K562 (cell line): Measurements from ENCODE around the gene RIOK3. TPM values are rescaled to one million over a fixed set of nuclear protein-coding genes. Genes with fewer than 3 reads are reported as not detected.
A peak's percentile ranks its signal among the peaks of the same experiment; 100 is the strongest.

Source experiments
- ARHGAP35 ChIP-seq: fragments of 450-650 bp; IDR thresholded peaks from 2 replicates; pipeline ENCODE4 v1.6.1; 2018; ENCODE audit not compliant: partially characterized antibody
- BRF1 ChIP-seq: IDR thresholded peaks from 3 replicates; pipeline ENCODE4 v1.6.1; 2011; ENCODE audit warnings: borderline replicate concordance, mild to moderate bottlenecking; ENCODE audit not compliant: insufficient read length; ENCODE audit errors: extremely low read depth
- IFI16 ChIP-seq: fragments of 250-450 bp; sonication (Bioruptor Pico); IDR thresholded peaks from 2 replicates; pipeline ENCODE4 v2.1.2; 2022; ENCODE audit warnings: mild to moderate bottlenecking, inconsistent platforms
- KHSRP ChIP-seq: fragments of 450-650 bp; IDR thresholded peaks from 2 replicates; pipeline ENCODE4 v1.6.1; 2017
- L3MBTL2 ChIP-seq: fragments of 450-650 bp; IDR thresholded peaks from 2 replicates; pipeline ENCODE4 v1.6.1; 2016; ENCODE audit warnings: mild to moderate bottlenecking, moderate library complexity
- TCF3 ChIP-seq: sonication (generic); formaldehyde crosslinking; IDR thresholded peaks from 2 replicates; pipeline ENCODE4 v1.4.0; 2020; ENCODE audit warnings: mild to moderate bottlenecking, missing genetic modification reagents
- TSC22D4 ChIP-seq: fragments of 450-650 bp; IDR thresholded peaks from 2 replicates; pipeline ENCODE4 v1.6.1; 2016; ENCODE audit warnings: missing genetic modification characterization, missing biosample characterization, control low read depth
- ZKSCAN1 ChIP-seq: fragments of 150-350 bp; IDR thresholded peaks from 2 replicates; pipeline ENCODE4 v1.6.1; 2016; ENCODE audit warnings: low read depth, low read length
- ZNF12 ChIP-seq: sonication (generic); formaldehyde crosslinking; IDR thresholded peaks from 2 replicates; pipeline ENCODE4 v1.4.0; 2020; ENCODE audit warnings: mild to moderate bottlenecking, missing genetic modification reagents
- ZNF23 ChIP-seq: fragments of 250-450 bp; sonication (Bioruptor Pico); IDR thresholded peaks from 2 replicates; pipeline ENCODE4 v1.4.0; 2020; ENCODE audit warnings: mild to moderate bottlenecking
- ZNF311 ChIP-seq: fragments of 250-450 bp; sonication (Bioruptor Pico); IDR thresholded peaks from 2 replicates; pipeline ENCODE4 v1.4.0; 2020; ENCODE audit warnings: mild to moderate bottlenecking, moderate library complexity
- polyA plus RNA-seq, 8 experiments: library from polyadenylated mRNA; depleted of rRNA in 4 of 8; stranded (reverse) in 5 of 8; unstranded in 3 of 8; fragments of >200 nt; fragmentation: Nextera tagmentation in 2 of 8; fragmentation: Illumina TruSeq in 1 of 8; extraction: Ambion mirVana in 2 of 8; extraction: Trizol in 1 of 8; gene quantifications; 2 replicates each; pipeline versions ENCODE4 v1.2.1 to v1.2.3, GENCODE V29; 2011 to 2014; ENCODE audit warnings: inconsistent platforms in 1 of 8, missing spikeins in 1 of 8
- total RNA-seq, 7 experiments: library from RNA; depleted of rRNA in 6 of 7; stranded (reverse); fragments of >200 nt in 6 of 7; fragmentation: Illumina TruSeq in 2 of 7; extraction: Trizol in 2 of 7; gene quantifications; 2 replicates each; pipeline versions ENCODE4 v1.2.1 to v1.2.3, GENCODE V29; 2011 to 2021; ENCODE audit warnings: low replicate concordance in 1 of 7
- TF ChIP-seq, protein P1 (sequence below), 2 experiments: IDR thresholded peaks; 2 replicates each; pipeline ENCODE4 v1.6.1; 2011; ENCODE audit warnings: borderline replicate concordance in 1 of 2, control low read depth in 1 of 2, low read depth in 1 of 2, low read length in 1 of 2, mild to moderate bottlenecking in 1 of 2, mixed read lengths in 1 of 2, moderate library complexity in 1 of 2; ENCODE audit not compliant: insufficient read depth in 1 of 2, insufficient read length in 1 of 2, poor library complexity in 1 of 2, severe bottlenecking in 1 of 2; ENCODE audit errors: extremely low read depth in 1 of 2
- TF ChIP-seq, protein P2 (sequence below), 3 experiments: fragments of 200-800 bp in 1 of 3; fragments of 250-450 bp in 1 of 3; fragments of 450-650 bp in 1 of 3; sonication (Bioruptor Pico) in 1 of 3; sonication (Bioruptor generic) in 1 of 3; formaldehyde crosslinking in 1 of 3; IDR thresholded peaks; 2 replicates each; pipeline versions ENCODE4 v1.6.1 to v1.8.0; 2016 to 2022; ENCODE audit warnings: mild to moderate bottlenecking in 2 of 3, missing genetic modification characterization in 2 of 3, missing compliant biosample characterization in 1 of 3, moderate library complexity in 1 of 3
- TF ChIP-seq, protein P3 (sequence below), 2 experiments: fragments of 450-650 bp; conservative IDR thresholded peaks; 2 replicates each; pipeline ENCODE4 v1.6.1; 2017; ENCODE audit warnings: mild to moderate bottlenecking in 2 of 2, moderate library complexity in 2 of 2
- TF ChIP-seq, protein P4 (sequence below): sonication (generic); formaldehyde crosslinking; IDR thresholded peaks from 2 replicates; pipeline ENCODE4 v1.8.0; 2022; ENCODE audit warnings: mild to moderate bottlenecking, missing genetic modification reagents

RIOK3 gene
- total and polyA plus RNA-seq, 9 of the 15 experiments (the other 6 are each of a cell fraction or from before 2014, with no cell fraction given): 21.4 to 89.5 (median 62.9) TPM

DNA sequence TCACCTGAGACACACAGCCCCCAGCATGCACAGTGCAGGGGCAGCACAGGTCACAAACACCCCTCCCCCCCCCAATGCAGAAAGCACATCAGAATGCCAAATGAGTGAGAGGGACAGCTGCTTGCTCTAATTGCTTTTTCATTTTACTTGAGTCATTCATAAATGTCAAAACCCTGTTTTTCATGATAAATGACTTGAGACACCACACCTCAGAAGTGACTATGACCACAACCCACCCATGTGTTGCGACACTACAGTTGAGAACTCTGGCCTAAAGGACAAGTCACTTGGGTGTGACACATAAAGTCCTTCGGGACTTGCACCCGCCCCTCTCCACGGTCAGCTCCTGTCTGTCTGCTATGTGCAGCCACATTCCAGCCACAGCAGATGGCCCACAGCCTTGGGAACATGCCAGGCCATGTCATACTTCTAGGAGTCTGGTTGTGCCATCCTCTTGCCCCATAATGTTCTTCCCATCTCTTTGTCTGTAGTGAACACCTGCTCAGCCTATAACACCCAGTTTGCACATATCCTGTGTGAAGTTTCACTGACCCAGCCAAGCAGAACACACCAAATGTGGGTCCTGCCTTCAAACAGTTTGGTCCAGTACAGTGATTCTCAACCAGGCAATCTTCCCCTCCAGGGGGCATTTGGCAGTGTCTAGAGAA, 30.2 kb upstream of the RIOK3 start (continued):
- TF ChIP-seq ARHGAP35: no peak
- TF ChIP-seq, protein P1, sequence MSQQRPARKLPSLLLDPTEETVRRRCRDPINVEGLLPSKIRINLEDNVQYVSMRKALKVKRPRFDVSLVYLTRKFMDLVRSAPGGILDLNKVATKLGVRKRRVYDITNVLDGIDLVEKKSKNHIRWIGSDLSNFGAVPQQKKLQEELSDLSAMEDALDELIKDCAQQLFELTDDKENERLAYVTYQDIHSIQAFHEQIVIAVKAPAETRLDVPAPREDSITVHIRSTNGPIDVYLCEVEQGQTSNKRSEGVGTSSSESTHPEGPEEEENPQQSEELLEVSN (IDR thresholded peaks at IDR 0.05; ENCODE audit: borderline replicate concordance in 1 of 2, extremely low read depth in 1 of 2, insufficient read depth in 1 of 2, insufficient read length in 1 of 2, low read depth in 1 of 2, low read length in 1 of 2, poor library complexity in 1 of 2, severe bottlenecking in 1 of 2): peak in 1 of 2 experiments; percentile 30
- TF ChIP-seq ZNF23 (CRISPR knock-in tag): no peak
- TF ChIP-seq, protein P2, sequence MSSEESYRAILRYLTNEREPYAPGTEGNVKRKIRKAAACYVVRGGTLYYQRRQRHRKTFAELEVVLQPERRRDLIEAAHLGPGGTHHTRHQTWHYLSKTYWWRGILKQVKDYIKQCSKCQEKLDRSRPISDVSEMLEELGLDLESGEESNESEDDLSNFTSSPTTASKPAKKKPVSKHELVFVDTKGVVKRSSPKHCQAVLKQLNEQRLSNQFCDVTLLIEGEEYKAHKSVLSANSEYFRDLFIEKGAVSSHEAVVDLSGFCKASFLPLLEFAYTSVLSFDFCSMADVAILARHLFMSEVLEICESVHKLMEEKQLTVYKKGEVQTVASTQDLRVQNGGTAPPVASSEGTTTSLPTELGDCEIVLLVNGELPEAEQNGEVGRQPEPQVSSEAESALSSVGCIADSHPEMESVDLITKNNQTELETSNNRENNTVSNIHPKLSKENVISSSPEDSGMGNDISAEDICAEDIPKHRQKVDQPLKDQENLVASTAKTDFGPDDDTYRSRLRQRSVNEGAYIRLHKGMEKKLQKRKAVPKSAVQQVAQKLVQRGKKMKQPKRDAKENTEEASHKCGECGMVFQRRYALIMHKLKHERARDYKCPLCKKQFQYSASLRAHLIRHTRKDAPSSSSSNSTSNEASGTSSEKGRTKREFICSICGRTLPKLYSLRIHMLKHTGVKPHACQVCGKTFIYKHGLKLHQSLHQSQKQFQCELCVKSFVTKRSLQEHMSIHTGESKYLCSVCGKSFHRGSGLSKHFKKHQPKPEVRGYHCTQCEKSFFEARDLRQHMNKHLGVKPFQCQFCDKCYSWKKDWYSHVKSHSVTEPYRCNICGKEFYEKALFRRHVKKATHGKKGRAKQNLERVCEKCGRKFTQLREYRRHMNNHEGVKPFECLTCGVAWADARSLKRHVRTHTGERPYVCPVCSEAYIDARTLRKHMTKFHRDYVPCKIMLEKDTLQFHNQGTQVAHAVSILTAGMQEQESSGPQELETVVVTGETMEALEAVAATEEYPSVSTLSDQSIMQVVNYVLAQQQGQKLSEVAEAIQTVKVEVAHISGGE (CRISPR knock-in tag; IDR thresholded peaks at IDR 0.05): 0 out of 6 replicates have a peak, but pooled peaks of 1 of the 3 experiments have one; percentile 42
- TF ChIP-seq L3MBTL2: peak; percentile 61; the same call in 1 of the 2 replicates
- no peak for TF ChIP-seq ZNF311 (CRISPR knock-in tag)
- no peak for TF ChIP-seq ZNF12 (CRISPR knock-in tag)
- peak; percentile 56 for TF ChIP-seq TCF3 (CRISPR knock-in tag)
- no peak for TF ChIP-seq IFI16
- no peak for TF ChIP-seq KHSRP
- TF ChIP-seq TSC22D4 (tag): no peak
- TF ChIP-seq, protein P3, sequence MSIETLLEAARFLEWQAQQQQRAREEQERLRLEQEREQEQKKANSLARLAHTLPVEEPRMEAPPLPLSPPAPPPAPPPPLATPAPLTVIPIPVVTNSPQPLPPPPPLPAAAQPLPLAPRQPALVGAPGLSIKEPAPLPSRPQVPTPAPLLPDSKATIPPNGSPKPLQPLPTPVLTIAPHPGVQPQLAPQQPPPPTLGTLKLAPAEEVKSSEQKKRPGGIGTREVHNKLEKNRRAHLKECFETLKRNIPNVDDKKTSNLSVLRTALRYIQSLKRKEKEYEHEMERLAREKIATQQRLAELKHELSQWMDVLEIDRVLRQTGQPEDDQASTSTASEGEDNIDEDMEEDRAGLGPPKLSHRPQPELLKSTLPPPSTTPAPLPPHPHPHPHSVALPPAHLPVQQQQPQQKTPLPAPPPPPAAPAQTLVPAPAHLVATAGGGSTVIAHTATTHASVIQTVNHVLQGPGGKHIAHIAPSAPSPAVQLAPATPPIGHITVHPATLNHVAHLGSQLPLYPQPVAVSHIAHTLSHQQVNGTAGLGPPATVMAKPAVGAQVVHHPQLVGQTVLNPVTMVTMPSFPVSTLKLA (conservative IDR thresholded peaks at IDR 0.05): peak; percentile 69 to 88
- no peak for TF ChIP-seq ZKSCAN1
- TF ChIP-seq, protein P4, sequence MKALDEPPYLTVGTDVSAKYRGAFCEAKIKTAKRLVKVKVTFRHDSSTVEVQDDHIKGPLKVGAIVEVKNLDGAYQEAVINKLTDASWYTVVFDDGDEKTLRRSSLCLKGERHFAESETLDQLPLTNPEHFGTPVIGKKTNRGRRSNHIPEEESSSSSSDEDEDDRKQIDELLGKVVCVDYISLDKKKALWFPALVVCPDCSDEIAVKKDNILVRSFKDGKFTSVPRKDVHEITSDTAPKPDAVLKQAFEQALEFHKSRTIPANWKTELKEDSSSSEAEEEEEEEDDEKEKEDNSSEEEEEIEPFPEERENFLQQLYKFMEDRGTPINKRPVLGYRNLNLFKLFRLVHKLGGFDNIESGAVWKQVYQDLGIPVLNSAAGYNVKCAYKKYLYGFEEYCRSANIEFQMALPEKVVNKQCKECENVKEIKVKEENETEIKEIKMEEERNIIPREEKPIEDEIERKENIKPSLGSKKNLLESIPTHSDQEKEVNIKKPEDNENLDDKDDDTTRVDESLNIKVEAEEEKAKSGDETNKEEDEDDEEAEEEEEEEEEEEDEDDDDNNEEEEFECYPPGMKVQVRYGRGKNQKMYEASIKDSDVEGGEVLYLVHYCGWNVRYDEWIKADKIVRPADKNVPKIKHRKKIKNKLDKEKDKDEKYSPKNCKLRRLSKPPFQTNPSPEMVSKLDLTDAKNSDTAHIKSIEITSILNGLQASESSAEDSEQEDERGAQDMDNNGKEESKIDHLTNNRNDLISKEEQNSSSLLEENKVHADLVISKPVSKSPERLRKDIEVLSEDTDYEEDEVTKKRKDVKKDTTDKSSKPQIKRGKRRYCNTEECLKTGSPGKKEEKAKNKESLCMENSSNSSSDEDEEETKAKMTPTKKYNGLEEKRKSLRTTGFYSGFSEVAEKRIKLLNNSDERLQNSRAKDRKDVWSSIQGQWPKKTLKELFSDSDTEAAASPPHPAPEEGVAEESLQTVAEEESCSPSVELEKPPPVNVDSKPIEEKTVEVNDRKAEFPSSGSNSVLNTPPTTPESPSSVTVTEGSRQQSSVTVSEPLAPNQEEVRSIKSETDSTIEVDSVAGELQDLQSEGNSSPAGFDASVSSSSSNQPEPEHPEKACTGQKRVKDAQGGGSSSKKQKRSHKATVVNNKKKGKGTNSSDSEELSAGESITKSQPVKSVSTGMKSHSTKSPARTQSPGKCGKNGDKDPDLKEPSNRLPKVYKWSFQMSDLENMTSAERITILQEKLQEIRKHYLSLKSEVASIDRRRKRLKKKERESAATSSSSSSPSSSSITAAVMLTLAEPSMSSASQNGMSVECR (CRISPR knock-in tag): no peak; the same call in 1 of the 2 replicates
- no peak for TF ChIP-seq BRF1
